Activated T-helper 1 cell treated with anti-CD3 and anti-CD28 coated beads, Interleukin-12 subunit alpha, Interleukin-12 subunit beta, Interleukin-2, Interleukin-4 antibody, amounts not matched to agents 30 ng/mL and 10 ng/mL and 1 ng/mL, durations not matched to agents 14 hours and 24 hours and 36 hours (primary cell): ENCODE data around the gene PLAU. TPM values are rescaled to one million over a fixed set of nuclear protein-coding genes. Genes with fewer than 3 reads are reported as not detected.
"Not testable (repeated sequence)": the region's sequence is repeated elsewhere in the genome, so short reads cannot be mapped to it uniquely, and the experiment has no call there.

Source experiments
- DNase-seq: peaks from one replicate; pipeline ENCODE4 v3.0.0; 2021; ENCODE audit warnings: low spot score
- H3K27ac Mint-ChIP-seq: one replicate; pipeline ENCODE4 v1.8.0; 2021; ENCODE audit warnings: mild to moderate bottlenecking, mixed read lengths
- H3K27me3 Mint-ChIP-seq: one replicate; pipeline ENCODE4 v1.8.0; 2022; ENCODE audit warnings: mild to moderate bottlenecking, moderate library complexity, mixed read lengths; ENCODE audit not compliant: insufficient read depth
- H3K36me3 Mint-ChIP-seq: one replicate; pipeline ENCODE4 v1.8.0; 2021; ENCODE audit warnings: low read depth, mixed read lengths
- H3K4me1 Mint-ChIP-seq: one replicate; pipeline ENCODE4 v1.8.0; 2021; ENCODE audit warnings: low read depth, mixed read lengths
- H3K4me3 Mint-ChIP-seq: one replicate; pipeline ENCODE4 v1.8.0; 2021; ENCODE audit warnings: mild to moderate bottlenecking, moderate library complexity, mixed read lengths
- H3K9me3 Mint-ChIP-seq: one replicate; pipeline ENCODE4 v1.8.0; 2021; ENCODE audit warnings: mixed read lengths
- intact Hi-C: fragments of 100-400 bp; cut with micrococcal nuclease; formaldehyde crosslinking; loops from one replicate; pipeline ENCODE4 v1.15.1; 2024
- total RNA-seq: library from RNA; stranded (reverse); gene quantifications from 2 replicates; pipeline ENCODE4 v1.2.3, GENCODE V29; 2022

The PLAU gene
- total RNA-seq, 1 donor from 2014 or later, result 0.60 TPM

DNA sequence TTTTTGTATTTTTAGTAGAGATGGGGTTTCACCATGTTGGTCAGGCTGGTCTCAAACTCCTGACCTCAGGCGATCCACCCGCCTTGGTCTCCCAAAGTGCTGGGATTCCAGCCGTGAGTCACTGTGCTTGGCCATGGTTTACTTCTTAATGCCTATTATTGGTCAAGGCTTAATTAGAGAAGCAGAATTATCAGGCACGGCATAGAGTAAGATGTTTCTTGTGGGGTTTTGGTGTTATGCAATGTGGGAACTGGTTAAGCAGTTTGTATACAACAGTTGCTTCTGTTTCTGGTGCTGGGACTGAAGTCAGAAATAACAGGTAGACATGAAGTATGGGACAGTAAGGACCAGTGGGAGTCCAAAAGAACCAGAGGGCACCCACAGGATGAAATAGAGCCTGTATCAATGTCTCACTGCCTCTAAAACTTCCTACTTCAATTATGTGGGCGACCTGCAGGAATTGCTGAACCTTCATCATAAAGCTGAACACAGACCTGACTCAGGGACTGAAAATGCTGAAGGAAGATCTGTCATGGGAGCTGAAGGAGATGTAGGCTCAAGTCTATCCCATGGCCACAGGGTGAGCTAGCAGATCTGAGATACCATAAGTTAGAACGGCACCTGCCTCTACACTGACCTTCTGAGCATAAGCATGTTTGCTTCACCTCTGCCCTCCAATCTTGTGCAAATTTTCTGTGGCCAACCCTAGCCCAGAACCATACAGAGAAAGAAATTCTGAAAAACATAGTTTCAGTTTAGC, 48.7 kb downstream of the PLAU start:
- Mint-ChIP-seq H3K9me3 (no peaks in the 10 kb centered on the region), H3K4me3 (no peak overlapping the region), H3K36me3 (no peaks in the 10 kb centered on the region), H3K27ac (no peak overlapping the region), H3K27me3 (peaks cover 4% of the 10 kb centered on the region), H3K4me1 (peaks cover 40% of the 10 kb centered on the region)
- intact Hi-C loops, result loop anchor here (5.0 kb wide), 2 partner anchors 37 to 218 kb away; no protein-coding TSS in a partner anchor
- no peak for DNase-seq

DNA sequence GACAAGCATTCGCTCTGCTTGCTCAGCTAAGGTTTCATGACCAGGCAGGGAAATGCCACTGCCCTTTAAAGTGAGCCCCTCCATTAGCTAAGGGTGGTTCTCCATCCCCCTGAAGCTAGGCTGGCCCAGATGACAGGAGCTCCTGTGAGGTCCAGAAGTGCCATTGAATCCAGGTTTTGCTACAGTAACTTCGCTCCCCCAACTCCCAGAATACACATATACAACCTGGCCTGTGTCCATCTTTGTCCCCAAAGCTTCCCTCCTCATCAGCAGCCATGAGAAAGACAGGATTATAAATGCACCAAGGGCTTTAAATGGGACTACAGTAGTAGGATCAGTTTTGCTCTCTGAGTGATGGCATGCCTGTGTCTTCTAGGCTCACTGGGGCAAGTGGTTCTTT, 51.5 kb downstream of the PLAU start:
- peaks cover 23% of the 10 kb centered on the region for H3K4me1 Mint-ChIP-seq
- H3K36me3 Mint-ChIP-seq, result no peaks in the 10 kb centered on the region
- H3K27ac Mint-ChIP-seq, result no peak overlapping the region
- H3K9me3 Mint-ChIP-seq, result no peaks in the 10 kb centered on the region
- intact Hi-C loops, result no loop called here
- DNase-seq, result no peak
- H3K4me3 Mint-ChIP-seq, result no peak overlapping the region
- peaks cover 12% of the 10 kb centered on the region for H3K27me3 Mint-ChIP-seq

DNA sequence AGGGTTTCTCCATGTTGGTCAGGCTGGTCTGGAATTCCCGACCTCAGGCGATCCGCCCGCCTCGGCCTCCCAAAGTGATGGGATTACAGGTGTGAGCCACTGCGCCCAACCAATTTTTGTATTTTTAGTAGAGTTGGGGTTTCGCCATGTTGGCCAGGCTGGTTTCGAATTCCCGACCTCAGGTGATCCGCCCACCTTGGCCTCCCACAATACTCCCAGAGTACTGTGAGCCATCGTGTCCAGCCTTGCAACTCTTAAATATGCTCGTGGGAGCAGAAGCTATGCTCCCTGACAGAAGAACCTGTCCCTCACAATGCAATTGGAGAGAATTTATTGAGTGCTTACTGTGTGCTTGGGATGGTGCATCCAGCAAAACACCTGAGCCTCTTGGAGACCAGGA, 52.6 kb downstream of the PLAU start:
- H3K9me3 Mint-ChIP-seq, DNase-seq, H3K27ac Mint-ChIP-seq, H3K4me3 Mint-ChIP-seq, H3K36me3 Mint-ChIP-seq: not testable (repeated sequence)
- peaks cover 20% of the 10 kb centered on the region for H3K4me1 Mint-ChIP-seq
- H3K27me3 Mint-ChIP-seq, result peaks cover 12% of the 10 kb centered on the region
- intact Hi-C loops, result loop anchor here (1.0 kb wide), 1 partner anchor 12 kb away; no protein-coding TSS in a partner anchor

DNA sequence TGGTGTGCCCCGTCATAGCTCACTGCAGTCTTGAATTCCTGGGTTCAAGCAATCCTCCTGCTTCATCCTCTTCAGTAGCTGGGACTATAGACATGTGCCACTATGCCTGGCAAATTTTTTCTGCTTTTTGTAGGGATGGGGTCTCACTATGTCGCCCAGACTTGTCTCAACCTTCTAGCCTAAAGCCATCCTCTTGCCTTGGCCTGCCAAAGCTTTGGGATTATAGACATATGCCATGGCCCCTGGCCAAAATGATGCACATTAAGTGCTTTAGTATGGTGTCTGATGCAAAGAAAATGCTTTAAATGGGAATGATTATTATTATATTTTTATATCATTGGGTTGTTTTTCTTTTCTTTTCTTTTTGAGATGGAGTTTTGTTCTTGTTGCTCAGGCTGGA, 53.8 kb downstream of the PLAU start:
- no peak overlapping the region for H3K4me3 Mint-ChIP-seq
- H3K27ac Mint-ChIP-seq, result no peak overlapping the region
- intact Hi-C loops, result no loop called here
- H3K4me1 Mint-ChIP-seq, result peaks cover 10% of the 10 kb centered on the region
- no peak for DNase-seq
- H3K9me3 Mint-ChIP-seq, result no peaks in the 10 kb centered on the region
- H3K27me3 Mint-ChIP-seq, result peaks cover 14% of the 10 kb centered on the region
- no peaks in the 10 kb centered on the region for H3K36me3 Mint-ChIP-seq

DNA sequence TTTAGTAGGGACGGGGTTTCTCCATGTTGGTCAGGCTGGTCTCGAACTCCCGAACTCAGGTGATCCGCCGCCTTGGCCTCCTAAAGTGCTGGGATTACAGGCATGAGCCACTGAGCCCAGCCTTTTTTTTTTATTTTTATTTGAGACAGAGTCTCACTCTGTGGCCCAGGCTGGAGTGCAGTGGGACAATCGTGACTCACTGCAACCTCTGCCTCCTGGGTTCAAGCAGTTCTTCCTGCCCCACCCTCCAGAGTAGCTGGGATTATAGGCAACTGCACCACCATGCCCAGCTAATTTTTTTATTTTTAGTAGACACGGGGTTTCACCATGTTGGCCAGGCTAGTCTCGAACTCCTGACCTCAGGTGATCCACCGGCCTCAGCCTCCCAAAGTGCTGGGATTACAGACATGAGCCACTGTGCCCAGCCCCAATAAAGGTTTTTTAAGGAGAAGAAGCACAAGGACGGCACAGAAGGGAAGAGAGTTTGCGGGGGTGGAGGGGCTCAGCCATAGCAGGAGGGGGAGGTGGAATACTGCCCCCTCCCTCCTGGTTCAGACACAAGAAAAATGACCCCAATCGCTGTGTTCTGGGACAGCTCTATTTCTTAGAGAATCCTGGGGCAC, 54.4 kb downstream of the PLAU start:
- DNase-seq, H3K4me1 Mint-ChIP-seq, H3K27ac Mint-ChIP-seq, H3K4me3 Mint-ChIP-seq, intact Hi-C loops, H3K9me3 Mint-ChIP-seq, H3K36me3 Mint-ChIP-seq: not testable (repeated sequence)
- H3K27me3 Mint-ChIP-seq, result peaks cover 14% of the 10 kb centered on the region

DNA sequence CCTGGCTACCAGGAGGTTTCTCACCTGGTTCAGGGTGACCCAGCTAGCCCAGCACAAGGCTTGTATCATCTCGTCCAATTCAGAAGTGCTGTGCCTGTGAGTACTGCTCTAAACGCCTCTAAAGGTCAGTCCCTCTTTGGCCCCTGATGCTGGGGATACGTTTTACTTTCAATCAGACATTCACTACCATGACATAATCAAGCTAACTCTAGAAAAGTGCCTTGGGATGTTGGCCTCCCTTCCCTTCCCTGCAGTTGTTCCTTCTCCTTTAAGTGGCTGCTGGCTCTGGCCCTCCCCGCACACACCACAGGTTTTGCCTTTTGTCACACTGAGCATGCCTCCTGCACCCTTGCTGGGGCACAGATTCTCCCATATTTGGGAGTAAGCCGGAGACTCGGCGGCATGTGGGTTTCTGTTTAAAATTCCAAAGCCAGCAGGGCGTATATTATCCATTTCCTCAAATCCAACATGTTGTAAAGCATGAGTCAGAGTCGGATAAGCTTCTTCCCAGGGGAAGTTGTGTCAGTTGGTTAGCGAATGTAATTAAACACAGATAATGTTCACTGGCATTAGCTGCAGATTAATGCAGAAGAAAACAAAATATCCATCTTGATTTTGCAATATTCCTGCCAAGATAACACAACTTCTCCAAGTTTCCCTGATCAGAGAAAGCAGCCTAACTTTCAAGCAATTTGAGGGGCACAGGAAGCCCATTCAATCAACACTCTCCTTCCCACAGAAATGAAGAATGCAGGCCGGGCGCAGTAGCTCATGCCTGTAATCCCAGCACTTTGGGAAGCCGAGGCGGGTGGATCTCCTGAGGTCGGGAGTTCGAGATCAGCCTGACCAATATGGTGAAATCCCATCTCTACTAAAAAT, 55.2 kb downstream of the PLAU start:
- intact Hi-C loops, result no loop called here
- no peak overlapping the region for H3K27ac Mint-ChIP-seq
- no peaks in the 10 kb centered on the region for H3K36me3 Mint-ChIP-seq
- no peak overlapping the region for H3K4me3 Mint-ChIP-seq
- H3K4me1 Mint-ChIP-seq, result no peaks in the 10 kb centered on the region
- H3K27me3 Mint-ChIP-seq, result peaks cover 14% of the 10 kb centered on the region
- no peak for DNase-seq
- H3K9me3 Mint-ChIP-seq, result no peaks in the 10 kb centered on the region

DNA sequence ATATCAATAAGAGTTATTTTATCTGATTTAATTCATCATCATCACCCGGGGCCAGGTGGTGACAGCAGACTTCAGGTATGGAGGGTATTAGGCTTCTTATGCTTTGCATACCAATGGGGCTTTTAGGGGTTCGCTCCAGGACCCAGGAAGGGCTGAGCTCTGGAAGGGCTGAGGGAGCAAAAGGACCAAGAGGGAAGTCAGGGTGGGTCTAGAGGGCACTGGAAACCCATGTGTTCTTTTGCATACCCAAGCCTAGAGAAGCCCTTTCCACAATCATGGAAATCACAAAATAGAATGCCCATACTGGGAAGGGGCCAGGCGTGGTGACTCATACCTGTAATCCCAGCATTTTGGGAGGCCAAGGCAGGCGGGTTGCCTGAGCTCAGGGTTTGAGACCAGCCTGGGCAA, 56.1 kb downstream of the PLAU start:
- intact Hi-C loops, result no loop called here

More for the DNA sequence above, 56.1 kb downstream of the PLAU start:
- no peak for DNase-seq
- Mint-ChIP-seq H3K27ac (no peak overlapping the region), H3K9me3 (no peaks in the 10 kb centered on the region), H3K36me3 (no peaks in the 10 kb centered on the region), H3K27me3 (peaks cover 17% of the 10 kb centered on the region), H3K4me1 (no peaks in the 10 kb centered on the region), H3K4me3 (no peak overlapping the region)

Other genes with a start within 250 kb of the PLAU start
- gene AGAP5, start 213.0 kb upstream of the PLAU start, total RNA-seq, result 10.2 and 11.0 TPM in 2 replicates
- gene SEC24C, start 166.8 kb upstream of the PLAU start, total RNA-seq, result 112 and 114 TPM in 2 replicates
- gene CHCHD1, start 129.1 kb upstream of the PLAU start, total RNA-seq, result 30.9 and 33.5 TPM in 2 replicates
- 54.2 and 56.3 TPM in 2 replicates for gene ZSWIM8, start 125.5 kb upstream of the PLAU start, total RNA-seq
- 51.7 and 53.2 TPM in 2 replicates for gene NDST2, start 99.5 kb upstream of the PLAU start, total RNA-seq
- gene CAMK2G, start 36.6 kb upstream of the PLAU start, total RNA-seq, result 15.9 and 18.7 TPM in 2 replicates
- 24.4 and 26.0 TPM in 2 replicates for gene VCL, start 87.0 kb downstream of the PLAU start, total RNA-seq
- gene AP3M1, start 239.7 kb downstream of the PLAU start, total RNA-seq, result 48.3 and 53.8 TPM in 2 replicates
- 47.4 and 50.8 TPM in 2 replicates for gene ADK, start 240.1 kb downstream of the PLAU start, total RNA-seq